K562 (cell line): ENCODE measurements around the gene CAV1. TPM values are rescaled to one million over a fixed set of nuclear protein-coding genes. Genes with fewer than 3 reads are reported as not detected.

Experiments used
- BHLHE40 ChIP-seq: IDR thresholded peaks from 2 replicates; pipeline ENCODE4 v1.6.1; 2011; ENCODE audit warnings: low read length, improper control_type of control experiment
- CHD7 ChIP-seq: fragments of 200-600 bp; sonication (generic); IDR thresholded peaks from one replicate; pipeline ENCODE4 v1.6.1; 2012; ENCODE audit warnings: mild to moderate bottlenecking, low read depth, low read length, inconsistent platforms
- CREB1 ChIP-seq, 2 experiments: sonication (generic) in 1 of 2; formaldehyde crosslinking in 1 of 2; IDR thresholded peaks; 2 replicates each; pipeline versions ENCODE4 v1.6.1 to v1.8.0; 2012 to 2022; ENCODE audit warnings: inconsistent platforms in 1 of 2, mild to moderate bottlenecking in 1 of 2, missing genetic modification reagents in 1 of 2, moderate library complexity in 1 of 2
- ELF1 ChIP-seq: fragments of 200-800 bp; sonication (Bioruptor generic); IDR thresholded peaks from 2 replicates; pipeline ENCODE4 v1.6.1; 2016; ENCODE audit warnings: missing genetic modification characterization, missing compliant biosample characterization
- HNRNPL ChIP-seq: fragments of 200-400 bp; formaldehyde crosslinking; IDR thresholded peaks from 2 replicates; pipeline ENCODE4 v1.6.1; 2017; ENCODE audit warnings: low read depth, mild to moderate bottlenecking, low read length
- KDM1A ChIP-seq, 2 experiments: fragments of 450-650 bp; IDR thresholded peaks; 2 replicates each; pipeline ENCODE4 v1.6.1; 2016; ENCODE audit warnings: mild to moderate bottlenecking in 2 of 2
- MAFF ChIP-seq: IDR thresholded peaks from 2 replicates; pipeline ENCODE4 v1.6.1; 2012; ENCODE audit warnings: low read length, improper control_type of control experiment
- NUFIP1 ChIP-seq: fragments of 450-650 bp; IDR thresholded peaks from 2 replicates; pipeline ENCODE4 v1.6.1; 2018; ENCODE audit not compliant: partially characterized antibody
- SAP30 ChIP-seq: fragments of 200-600 bp; sonication (generic); IDR thresholded peaks from 2 replicates; pipeline ENCODE4 v1.6.1; 2012; ENCODE audit warnings: borderline replicate concordance, low read depth, mild to moderate bottlenecking, moderate library complexity, low read length, control low read depth, inconsistent platforms; ENCODE audit not compliant: insufficient read depth, poor library complexity, severe bottlenecking
- SMAD3 ChIP-seq: fragments of 450-650 bp; formaldehyde crosslinking; conservative IDR thresholded peaks from 2 replicates; pipeline ENCODE4 v1.4.0; 2020; ENCODE audit warnings: mild to moderate bottlenecking
- SUPT5H ChIP-seq: fragments of 450-650 bp; IDR thresholded peaks from 2 replicates; pipeline ENCODE4 v1.6.1; 2016
- TAF1 ChIP-seq: IDR thresholded peaks from 2 replicates; pipeline ENCODE4 v1.6.1; 2011; ENCODE audit warnings: mild to moderate bottlenecking, low read length, moderate library complexity; ENCODE audit not compliant: insufficient read depth, control insufficient read depth, severe bottlenecking; ENCODE audit errors: extremely low read depth
- TFAP4 ChIP-seq: sonication (generic); formaldehyde crosslinking; IDR thresholded peaks from 2 replicates; pipeline ENCODE4 v1.8.0; 2022; ENCODE audit warnings: missing genetic modification reagents, mild to moderate bottlenecking, moderate library complexity, borderline replicate concordance
- ZNF23 ChIP-seq: fragments of 250-450 bp; sonication (Bioruptor Pico); IDR thresholded peaks from 2 replicates; pipeline ENCODE4 v1.4.0; 2020; ENCODE audit warnings: mild to moderate bottlenecking
- ZNF764 ChIP-seq: fragments of 250-450 bp; sonication (Bioruptor Pico); IDR thresholded peaks from 2 replicates; pipeline ENCODE4 v1.4.0; 2020; ENCODE audit warnings: low read depth, mild to moderate bottlenecking, moderate library complexity
- polyA plus RNA-seq, 8 experiments: library from polyadenylated mRNA; depleted of rRNA in 4 of 8; stranded (reverse) in 5 of 8; unstranded in 3 of 8; fragments of >200 nt; fragmentation: Nextera tagmentation in 2 of 8; fragmentation: Illumina TruSeq in 1 of 8; extraction: Ambion mirVana in 2 of 8; extraction: Trizol in 1 of 8; gene quantifications; 2 replicates each; pipeline versions ENCODE4 v1.2.1 to v1.2.3, GENCODE V29; 2011 to 2014; ENCODE audit warnings: inconsistent platforms in 1 of 8, missing spikeins in 1 of 8
- total RNA-seq, 7 experiments: library from RNA; depleted of rRNA in 6 of 7; stranded (reverse); fragments of >200 nt in 6 of 7; fragmentation: Illumina TruSeq in 2 of 7; extraction: Trizol in 2 of 7; gene quantifications; 2 replicates each; pipeline versions ENCODE4 v1.2.1 to v1.2.3, GENCODE V29; 2011 to 2021; ENCODE audit warnings: low replicate concordance in 1 of 7

The CAV1 gene
- total and polyA plus RNA-seq, 9 of the 15 experiments (the other 6 are each of a cell fraction or from before 2014, with no cell fraction given): 0.08 to 1.5 (median 0.63) TPM

- no peak for TF ChIP-seq MAFF
- TF ChIP-seq HNRNPL: no peak
- TF ChIP-seq CREB1 (IDR thresholded peaks at IDR 0.05): no peak; the same call in 1 of the 2 replicates
- TF ChIP-seq CREB1 (CRISPR knock-in tag; IDR thresholded peaks at IDR 0.05): peak; percentile 36; the same call in 1 of the 2 replicates
- TF ChIP-seq SUPT5H: no peak
- no peak for TF ChIP-seq ZNF23 (CRISPR knock-in tag)
- no peak for TF ChIP-seq ZNF764
- no peak for TF ChIP-seq NUFIP1
- TF ChIP-seq TFAP4 (CRISPR knock-in tag): peak; percentile 41; the same call in 1 of the 2 replicates
- TF ChIP-seq TAF1: no peak
- TF ChIP-seq SAP30: peak; percentile 52
- no peak for TF ChIP-seq KDM1A (IDR thresholded peaks at IDR 0.05)
- TF ChIP-seq SMAD3 (CRISPR knock-in tag): 0 out of 2 replicates have a peak, but pooled peaks have one; percentile 46
- no peak for TF ChIP-seq BHLHE40
- TF ChIP-seq ELF1 (tag): no peak
- no peak for TF ChIP-seq CHD7
Observed at GRCh38 chr7:116525913-116526861, 1.4 kb downstream of the CAV1 start (continued).
